NCI-H1105 (cell line): ENCODE measurements around the gene PIK3R6.

Experiments used
- DNase-seq: peaks from one replicate; lab custom pipeline; 2025; lab: John Stamatoyannopoulos, UW

PIK3R6 gene

GRCh38 chr17:8867361-8867981, at the start of gene PIK3R6:
TSS of gene PIK3R6 (minus strand) at chr17:8867674. CDS start at chr17:8849794, 17,880 bp downstream.
- DNase-seq: no peak

GRCh38 chr17:8916466-8916865, 49.0 kb upstream of the PIK3R6 start:
- no peak for DNase-seq

- no peak for DNase-seq
These were observed 47.1 kb upstream of the PIK3R6 start for GRCh38 chr17:8914554-8914953.

- DNase-seq: no peak
These were observed 46.4 kb upstream of the PIK3R6 start for GRCh38 chr17:8913879-8914278.

GRCh38 chr17:8913091-8913490, 45.6 kb upstream of the PIK3R6 start:
- no peak for DNase-seq

GRCh38 chr17:8912084-8912981, 44.9 kb upstream of the PIK3R6 start:
- DNase-seq: no peak

GRCh38 chr17:8910969-8911604, 43.6 kb upstream of the PIK3R6 start:
- DNase-seq: no peak

- no peak for DNase-seq
These were observed 42.3 kb upstream of the PIK3R6 start for GRCh38 chr17:8909586-8910270.

- no peak for DNase-seq
These were observed 37.9 kb upstream of the PIK3R6 start for GRCh38 chr17:8905331-8905730.

- no peak for DNase-seq
These were observed 37.2 kb upstream of the PIK3R6 start for GRCh38 chr17:8904686-8905085.

- DNase-seq: no peak
These were observed 36.7 kb upstream of the PIK3R6 start for GRCh38 chr17:8904201-8904600.

- no peak for DNase-seq
These were observed 33.4 kb upstream of the PIK3R6 start for GRCh38 chr17:8900626-8901585.

- no peak for DNase-seq
These were observed 32.7 kb upstream of the PIK3R6 start for GRCh38 chr17:8900207-8900606.

- no peak for DNase-seq
These were observed 31.2 kb upstream of the PIK3R6 start for GRCh38 chr17:8898636-8899035.

GRCh38 chr17:8898126-8898525, 30.7 kb upstream of the PIK3R6 start:
- DNase-seq: no peak

GRCh38 chr17:8896641-8897635, 29.5 kb upstream of the PIK3R6 start:
- DNase-seq: no peak

GRCh38 chr17:8896087-8896486, 28.6 kb upstream of the PIK3R6 start:
- no peak for DNase-seq

- peak; percentile 31 for DNase-seq
These were observed 27.5 kb upstream of the PIK3R6 start for GRCh38 chr17:8894673-8895578.

GRCh38 chr17:8894202-8894671, 26.8 kb upstream of the PIK3R6 start:
- no peak for DNase-seq
